Uterus (tissue), 2 donors: Measurements from ENCODE around the gene MMP20.

Source experiments
- POLR2A ChIP-seq, 2 donors: fragments of 450-650 bp; IDR thresholded peaks; one replicate each; pipeline ENCODE4 v1.6.1; 2016; ENCODE audit warnings: antibody characterized with exemption in 2 of 2, mild to moderate bottlenecking in 1 of 2, moderate library complexity in 1 of 2
- TF ChIP-seq, protein P1 (sequence below), 4 experiments: fragments of 200-600 bp in 2 of 4; fragments of 450-650 bp in 2 of 4; sonication (generic) in 2 of 4; IDR thresholded peaks; one replicate each; pipeline ENCODE4 v1.5.1; 2016 to 2019; ENCODE audit warnings: antibody characterized with exemption in 4 of 4, mild to moderate bottlenecking in 2 of 4, moderate library complexity in 1 of 4

DNA sequence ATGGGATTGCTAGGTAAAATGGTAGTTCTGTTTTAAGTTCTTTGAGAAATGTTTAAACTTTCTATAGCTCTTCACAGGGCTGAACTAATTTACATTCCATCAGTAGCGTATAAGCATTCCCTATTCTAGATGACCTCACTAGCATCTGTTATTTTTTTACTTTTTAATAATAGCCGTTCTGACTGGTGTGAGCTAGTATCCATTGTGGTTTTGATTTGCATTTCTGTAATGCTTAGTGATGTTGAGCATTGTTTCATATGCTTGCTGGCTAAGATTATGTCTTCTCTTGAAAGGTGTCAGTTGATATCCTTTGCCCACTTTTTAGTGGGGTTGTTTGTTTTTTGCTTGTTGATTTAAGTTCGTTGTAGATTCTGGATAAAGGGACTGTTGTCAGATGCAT, 44.5 kb upstream of the MMP20 start:
- TF ChIP-seq, protein P1, sequence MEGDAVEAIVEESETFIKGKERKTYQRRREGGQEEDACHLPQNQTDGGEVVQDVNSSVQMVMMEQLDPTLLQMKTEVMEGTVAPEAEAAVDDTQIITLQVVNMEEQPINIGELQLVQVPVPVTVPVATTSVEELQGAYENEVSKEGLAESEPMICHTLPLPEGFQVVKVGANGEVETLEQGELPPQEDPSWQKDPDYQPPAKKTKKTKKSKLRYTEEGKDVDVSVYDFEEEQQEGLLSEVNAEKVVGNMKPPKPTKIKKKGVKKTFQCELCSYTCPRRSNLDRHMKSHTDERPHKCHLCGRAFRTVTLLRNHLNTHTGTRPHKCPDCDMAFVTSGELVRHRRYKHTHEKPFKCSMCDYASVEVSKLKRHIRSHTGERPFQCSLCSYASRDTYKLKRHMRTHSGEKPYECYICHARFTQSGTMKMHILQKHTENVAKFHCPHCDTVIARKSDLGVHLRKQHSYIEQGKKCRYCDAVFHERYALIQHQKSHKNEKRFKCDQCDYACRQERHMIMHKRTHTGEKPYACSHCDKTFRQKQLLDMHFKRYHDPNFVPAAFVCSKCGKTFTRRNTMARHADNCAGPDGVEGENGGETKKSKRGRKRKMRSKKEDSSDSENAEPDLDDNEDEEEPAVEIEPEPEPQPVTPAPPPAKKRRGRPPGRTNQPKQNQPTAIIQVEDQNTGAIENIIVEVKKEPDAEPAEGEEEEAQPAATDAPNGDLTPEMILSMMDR (IDR thresholded peaks at IDR 0.05) = no peak
- TF ChIP-seq POLR2A (IDR thresholded peaks at IDR 0.05) = no peak
